SW480 (cell line): Measurements from ENCODE around the gene FHOD3.
A peak's percentile ranks its signal among the peaks of the same experiment; 100 is the strongest.

Experiments used
- DNase-seq: peaks from one replicate; pipeline ENCODE4 v3.0.0-alpha.2; 2016; ENCODE audit warnings: low spot score

FHOD3 gene

DNA sequence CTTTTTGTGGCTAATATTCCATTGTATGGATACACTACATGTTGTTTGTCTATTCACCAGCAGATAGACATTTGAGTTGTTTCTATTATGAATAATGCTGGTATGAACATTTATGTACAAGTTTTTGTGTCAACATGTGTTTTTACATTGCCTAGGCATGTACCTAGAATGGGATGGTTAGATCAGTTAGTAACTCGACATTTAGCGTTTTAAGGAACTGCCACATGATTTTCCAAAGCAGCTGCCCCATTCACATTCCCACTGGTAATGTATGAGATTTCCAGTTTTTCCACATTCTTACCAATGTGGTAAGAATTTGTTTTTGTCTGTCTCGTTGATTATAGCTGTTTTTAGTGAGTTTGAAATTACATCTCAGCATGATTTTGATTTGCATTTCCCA lies 112.8 kb downstream of the FHOD3 start:
- no peak for DNase-seq

DNA sequence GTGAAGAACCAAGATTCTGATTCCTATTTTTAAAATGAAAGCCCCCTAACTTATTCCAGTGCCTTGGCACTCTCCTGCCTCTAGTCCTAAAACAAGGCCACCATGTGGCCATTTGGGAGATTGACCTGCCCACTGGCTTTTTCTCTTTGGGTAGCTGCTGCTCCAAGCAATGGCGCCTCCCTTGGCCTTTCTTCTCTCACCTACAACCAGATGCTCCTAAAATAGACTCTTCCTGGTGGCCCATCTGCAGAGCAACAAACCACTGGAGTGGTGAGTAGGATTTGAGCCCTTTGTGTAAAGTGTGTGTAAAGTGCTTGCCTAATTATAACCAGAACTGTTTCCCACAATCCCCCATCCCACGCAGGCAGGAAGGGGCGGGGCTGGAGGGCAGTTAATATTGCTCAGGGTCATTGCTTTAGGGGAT lies 114.2 kb downstream of the FHOD3 start:
- peak; percentile 50 for DNase-seq

DNA sequence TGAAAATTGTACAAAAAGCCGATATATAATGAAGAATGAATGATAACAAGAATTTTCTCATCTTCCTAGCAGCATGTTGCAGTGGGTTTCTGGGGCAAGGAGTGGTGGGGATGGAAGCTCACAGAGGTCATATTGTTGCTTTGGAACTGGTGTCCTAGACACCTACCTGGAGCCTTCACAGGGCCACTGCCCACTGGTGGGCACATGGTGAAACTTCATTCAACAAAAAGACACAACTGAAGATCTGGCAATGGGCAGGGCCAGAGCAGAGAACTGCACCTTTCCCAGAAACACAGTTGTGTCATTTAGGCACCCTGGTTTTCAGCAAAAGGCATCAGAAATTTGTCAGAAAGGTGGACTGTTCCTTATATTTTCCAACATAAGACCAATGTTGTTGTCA lies 115.3 kb downstream of the FHOD3 start:
- DNase-seq: peak; percentile 39

- DNase-seq: no peak
Observed at GRCh38 chr18:36415171-36415570, 117.7 kb downstream of the FHOD3 start.

DNA sequence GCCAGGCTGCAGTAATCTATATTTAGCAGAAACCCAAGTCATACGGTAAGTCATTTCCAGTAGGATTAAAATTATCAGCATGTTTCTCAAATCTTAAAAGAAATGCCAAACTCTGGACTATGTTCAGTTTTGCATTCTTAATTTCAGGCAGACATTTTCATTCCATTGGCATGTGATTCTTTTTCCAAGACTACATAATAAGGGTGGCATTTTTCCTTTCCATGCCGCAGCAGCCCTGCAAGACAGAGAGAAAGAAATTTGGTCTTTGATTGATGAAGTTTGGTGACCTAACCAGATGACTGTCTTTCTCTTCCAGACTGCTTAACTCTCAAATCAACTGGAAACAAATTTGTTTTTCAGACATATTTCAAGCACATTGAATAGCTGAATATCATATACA lies 118.1 kb downstream of the FHOD3 start:
- no peak for DNase-seq

- no peak for DNase-seq
Observed at GRCh38 chr18:36419188-36419899, 121.8 kb downstream of the FHOD3 start.

DNA sequence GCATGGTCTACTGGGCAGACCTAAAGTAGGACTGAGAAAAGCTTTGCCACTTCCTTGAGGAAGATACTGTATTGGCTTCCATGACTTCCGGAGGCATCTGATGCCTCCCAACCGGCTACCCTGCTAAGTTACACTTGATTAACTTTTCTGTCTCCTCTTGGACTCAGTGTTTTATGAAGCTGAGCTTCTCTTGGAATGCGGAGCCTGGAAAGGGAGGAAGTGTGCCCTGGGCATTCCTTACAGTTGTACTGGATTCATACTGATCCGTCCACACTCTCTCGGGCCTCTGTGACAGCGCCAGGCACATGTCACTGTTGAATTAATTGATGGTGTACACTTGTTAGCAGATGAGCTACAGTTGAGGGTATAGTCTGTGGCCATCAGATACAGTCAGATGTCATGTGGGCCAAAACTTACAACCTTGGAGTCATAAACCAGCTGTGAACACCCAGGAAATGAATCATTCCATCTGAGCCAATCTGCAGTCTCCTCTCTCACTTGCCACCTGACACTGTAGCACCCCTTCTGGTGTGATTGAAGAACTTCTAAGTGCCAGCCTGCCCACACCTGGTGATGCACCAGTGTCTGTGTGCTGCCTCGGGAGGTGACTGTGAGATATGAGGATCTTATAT lies 122.5 kb downstream of the FHOD3 start:
- peak; percentile 83 for DNase-seq

DNA sequence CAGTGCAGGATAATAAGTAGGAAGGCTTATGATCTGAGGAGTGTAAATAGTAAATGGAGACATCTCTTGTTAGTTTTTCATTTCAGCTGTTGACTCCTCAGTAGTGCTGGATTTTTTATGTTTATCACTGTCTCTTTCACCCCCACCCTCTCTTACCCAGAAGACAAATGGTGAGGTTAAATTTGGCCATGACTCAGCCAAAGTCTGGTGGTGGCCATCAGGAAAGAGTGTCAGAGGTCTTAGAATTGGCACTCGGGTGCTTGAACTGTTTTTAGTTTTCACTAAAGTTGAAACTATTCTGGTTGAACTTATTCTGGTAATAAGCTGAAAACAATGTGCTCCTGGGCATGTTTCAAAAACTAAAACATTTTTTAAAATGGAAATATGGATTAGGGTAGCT lies 123.3 kb downstream of the FHOD3 start:
- no peak for DNase-seq

DNA sequence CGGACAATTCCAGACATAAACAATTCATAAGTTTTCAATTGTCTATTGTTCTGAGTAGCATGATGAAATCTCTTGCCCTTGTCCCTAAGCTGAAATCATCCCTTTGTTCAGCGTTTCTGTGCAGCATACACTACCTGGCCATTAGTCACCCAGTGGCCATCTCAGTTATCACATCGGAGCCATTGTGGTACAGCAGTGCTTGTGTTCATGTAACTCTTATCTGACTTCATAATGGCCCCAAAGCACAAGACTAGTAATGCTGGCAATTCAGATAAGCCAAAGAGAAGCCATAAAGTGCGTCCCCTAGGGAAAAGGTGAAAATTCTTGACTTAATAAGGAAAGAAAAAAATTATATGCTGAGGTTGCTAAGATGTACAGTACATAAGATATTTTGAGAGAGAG lies 127.2 kb downstream of the FHOD3 start:
- peak; percentile 70 for DNase-seq

DNA sequence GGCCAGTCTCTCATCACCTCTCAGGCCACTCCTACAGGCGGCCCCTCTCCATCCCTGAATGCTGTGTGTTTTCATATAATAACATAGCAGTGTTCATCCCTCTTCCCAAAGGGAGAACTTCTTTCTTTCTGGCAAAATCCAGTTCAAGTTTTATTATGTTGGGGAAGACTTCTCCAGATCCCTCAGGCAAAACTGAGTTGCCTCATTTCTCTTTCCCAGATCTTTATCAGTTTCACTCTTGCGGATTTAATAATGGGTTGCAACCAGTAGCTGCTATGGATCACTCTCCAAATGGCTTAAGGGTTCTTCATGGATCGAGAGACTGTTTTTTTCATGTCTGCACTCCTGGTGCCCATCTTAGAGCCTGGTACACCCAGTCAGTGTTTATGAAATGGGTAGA lies 129.9 kb downstream of the FHOD3 start:
- DNase-seq: no peak

GRCh38 chr18:36427831-36428230 lies 130.3 kb downstream of the FHOD3 start:
- DNase-seq: no peak

DNA sequence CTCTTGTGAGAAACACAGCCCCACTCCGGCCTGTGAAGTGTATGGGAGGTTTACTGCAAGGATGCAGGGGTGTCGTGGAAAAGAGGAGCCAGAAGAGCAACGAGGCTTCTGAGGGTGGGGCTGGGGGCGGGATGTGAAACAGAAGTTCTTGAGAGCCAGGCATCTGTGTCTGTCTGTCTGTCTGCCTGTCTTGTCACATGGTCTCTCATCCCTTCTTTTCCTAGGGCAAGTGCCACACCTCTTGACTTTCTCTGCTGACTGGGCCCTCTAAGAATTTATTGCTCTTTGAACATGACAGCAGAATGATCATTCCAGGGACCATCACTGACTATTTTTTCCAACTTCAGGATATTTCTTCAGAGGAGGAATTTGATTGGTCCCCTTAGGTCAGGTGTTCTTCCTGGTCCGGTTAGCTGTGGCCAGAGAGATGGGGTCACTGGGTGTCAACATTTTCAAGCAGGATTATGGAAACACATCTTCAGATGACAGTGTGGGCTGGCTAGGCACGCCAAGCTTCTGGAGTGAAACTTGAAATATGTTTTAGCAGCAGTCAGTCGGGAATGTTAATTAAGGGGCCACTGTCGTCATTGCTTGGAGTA lies 131.0 kb downstream of the FHOD3 start:
- DNase-seq: no peak

DNA sequence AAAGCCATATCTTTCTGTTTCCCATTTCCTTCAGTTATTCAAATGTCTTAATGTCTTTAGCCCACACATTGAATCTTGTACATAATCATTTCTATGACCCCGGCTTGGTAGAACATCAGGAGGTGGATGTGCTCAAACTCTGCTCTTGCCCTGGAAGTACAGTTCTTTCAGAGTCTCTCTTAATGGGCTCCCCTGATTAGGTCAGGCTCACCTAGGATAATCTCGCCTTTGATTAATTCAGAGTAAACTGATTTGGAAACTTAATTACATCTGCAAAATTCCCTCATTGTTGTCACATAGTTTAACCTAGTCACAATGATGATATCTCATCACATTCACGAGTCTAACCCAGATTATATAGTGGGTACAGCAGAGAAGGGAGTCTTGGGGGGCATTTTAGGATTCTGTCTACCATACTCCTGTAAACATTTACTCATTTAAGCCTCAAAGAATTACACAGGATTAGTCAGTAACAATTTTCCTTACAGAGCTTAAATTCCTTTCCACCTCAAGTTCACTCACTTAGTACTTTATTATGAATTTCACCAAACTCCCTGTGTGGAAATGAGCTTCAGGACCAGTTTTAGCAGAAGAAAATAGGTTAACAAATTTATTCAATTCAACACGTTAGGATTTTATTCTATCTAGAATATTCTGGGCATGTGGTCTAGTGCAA lies 135.5 kb downstream of the FHOD3 start:
- no peak for DNase-seq

GRCh38 chr18:36436387-36436786 lies 138.9 kb downstream of the FHOD3 start:
- no peak for DNase-seq

DNA sequence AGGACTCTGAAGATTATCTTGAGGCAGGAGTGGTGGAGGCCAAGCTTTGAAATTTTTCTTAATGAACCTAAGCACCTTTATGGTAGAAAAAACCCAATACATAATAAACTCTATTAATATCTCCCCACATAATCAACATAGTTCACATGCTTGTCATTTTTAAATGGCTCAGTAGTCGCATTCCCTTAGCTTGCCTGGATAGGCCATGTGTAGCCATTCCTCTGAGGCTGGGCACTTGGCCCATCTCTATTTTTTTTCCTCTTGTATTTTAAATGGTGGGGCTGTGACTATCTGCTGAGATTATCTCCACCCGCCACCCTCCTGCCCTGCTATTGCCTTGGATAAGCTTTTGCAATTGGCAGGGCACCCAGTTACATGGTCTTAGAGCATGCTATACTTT lies 143.1 kb downstream of the FHOD3 start:
- no peak for DNase-seq

GRCh38 chr18:36441426-36442240 lies 144.1 kb downstream of the FHOD3 start:
- no peak for DNase-seq

- DNase-seq: no peak
Observed at GRCh38 chr18:36442717-36443116, 145.2 kb downstream of the FHOD3 start.

GRCh38 chr18:36446059-36446458 lies 148.5 kb downstream of the FHOD3 start:
- DNase-seq: no peak

DNA sequence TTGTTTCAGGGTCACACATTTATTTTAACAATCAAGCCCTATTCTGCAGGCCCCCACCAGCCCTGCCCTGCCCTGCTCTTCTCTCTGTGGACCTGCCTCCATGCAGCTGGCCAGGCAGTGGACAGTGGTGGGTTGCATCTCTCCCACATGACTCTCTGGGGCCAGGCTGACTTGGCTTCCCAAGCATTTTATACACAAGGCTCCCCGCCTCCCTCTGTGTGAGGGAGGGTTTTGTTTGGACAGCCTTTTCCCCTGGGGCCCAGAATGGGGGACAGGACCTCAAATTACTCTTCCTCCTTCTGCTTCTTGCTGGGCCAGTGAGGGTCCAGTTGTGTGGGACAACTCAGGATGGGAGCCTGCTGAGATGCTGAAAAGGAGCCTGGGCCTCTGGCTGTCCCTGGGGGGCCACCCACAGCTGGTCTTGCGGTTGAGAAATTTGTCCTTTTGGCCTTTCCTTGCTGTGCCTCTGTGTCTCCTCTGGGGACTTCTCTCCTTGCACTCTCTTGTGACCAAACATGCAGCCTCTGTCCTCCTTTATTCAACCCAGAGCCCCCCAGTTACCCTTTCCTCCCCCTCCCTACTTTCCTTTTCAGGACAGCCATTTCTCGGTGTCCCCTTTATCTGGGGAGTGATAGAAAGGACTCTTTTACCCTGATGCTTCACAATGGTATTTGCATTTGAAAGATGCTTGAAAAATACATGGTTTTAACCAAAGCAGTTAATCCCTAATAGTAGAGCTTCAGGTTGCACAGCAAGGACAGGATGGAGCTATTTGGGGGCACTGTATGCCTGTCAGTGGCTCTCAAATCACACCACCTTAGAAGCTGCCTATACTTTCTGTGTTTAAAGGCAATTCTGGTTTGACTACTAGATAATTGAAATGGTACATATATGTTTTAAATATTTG lies 151.1 kb downstream of the FHOD3 start:
- no peak for DNase-seq

DNA sequence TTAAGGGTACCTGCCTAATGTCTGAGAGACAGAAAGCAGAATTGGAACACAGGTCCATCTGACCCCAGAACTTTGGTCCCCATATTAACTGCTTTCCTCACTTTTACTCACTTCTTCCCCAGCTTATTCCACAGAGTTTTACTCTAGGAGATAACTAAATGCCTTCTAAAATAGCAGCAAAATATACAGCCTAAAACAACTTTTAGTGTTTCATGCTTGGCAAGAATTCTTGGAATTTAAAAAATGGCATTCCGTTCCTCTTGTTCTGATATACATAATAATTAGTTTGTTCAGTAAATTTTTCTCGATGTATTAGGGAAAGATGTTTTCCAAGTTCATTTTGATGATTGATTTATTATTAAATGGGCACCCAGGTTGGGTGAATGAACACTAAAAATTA lies 151.9 kb downstream of the FHOD3 start:
- no peak for DNase-seq

DNA sequence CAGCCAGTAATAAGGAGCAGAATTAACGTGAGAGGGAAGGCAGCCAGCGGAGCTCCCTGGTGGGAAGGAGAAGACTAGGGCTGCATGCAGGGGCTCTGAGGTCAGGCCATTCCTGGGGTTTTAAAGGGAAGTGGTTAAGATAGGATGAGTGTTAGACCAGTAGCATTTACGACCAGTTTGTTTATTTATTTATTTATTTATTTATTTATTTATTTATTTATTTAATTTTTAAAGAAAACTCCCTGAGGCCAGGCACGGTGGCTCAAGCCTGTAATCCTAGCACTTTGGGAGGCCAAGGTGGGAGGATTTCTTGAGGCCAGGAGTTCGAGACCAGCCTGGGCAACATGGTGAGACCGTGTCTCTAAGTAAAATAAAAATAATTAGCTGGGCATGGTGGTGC lies 152.8 kb downstream of the FHOD3 start:
- DNase-seq: no peak
